Epithelial cell of proximal tubule (primary cell): ENCODE results near the gene CCDC86. TPM values are rescaled to one million over a fixed set of nuclear protein-coding genes. Genes with fewer than 3 reads are reported as not detected.

Source experiments
- DNase-seq: peaks from one replicate; pipeline ENCODE4 v3.0.0-alpha.2; 2011; ENCODE audit warnings: low read depth
- H3K4me3 ChIP-seq: 2 replicates; pipeline ENCODE4 v1.5.1; 2011; ENCODE audit warnings: low read depth, mild to moderate bottlenecking, low read length
- CTCF ChIP-seq: conservative IDR thresholded peaks from 2 replicates; pipeline ENCODE4 v1.5.1; 2012; ENCODE audit warnings: low read depth, mild to moderate bottlenecking, low read length
- total RNA-seq: library from RNA; depleted of rRNA; stranded (reverse); fragments of >200 nt; gene quantifications from 2 replicates; pipeline ENCODE4 v1.2.3, GENCODE V29; 2015

CCDC86 gene
- total RNA-seq, 1 donor from 2014 or later = 38.6 TPM

DNA sequence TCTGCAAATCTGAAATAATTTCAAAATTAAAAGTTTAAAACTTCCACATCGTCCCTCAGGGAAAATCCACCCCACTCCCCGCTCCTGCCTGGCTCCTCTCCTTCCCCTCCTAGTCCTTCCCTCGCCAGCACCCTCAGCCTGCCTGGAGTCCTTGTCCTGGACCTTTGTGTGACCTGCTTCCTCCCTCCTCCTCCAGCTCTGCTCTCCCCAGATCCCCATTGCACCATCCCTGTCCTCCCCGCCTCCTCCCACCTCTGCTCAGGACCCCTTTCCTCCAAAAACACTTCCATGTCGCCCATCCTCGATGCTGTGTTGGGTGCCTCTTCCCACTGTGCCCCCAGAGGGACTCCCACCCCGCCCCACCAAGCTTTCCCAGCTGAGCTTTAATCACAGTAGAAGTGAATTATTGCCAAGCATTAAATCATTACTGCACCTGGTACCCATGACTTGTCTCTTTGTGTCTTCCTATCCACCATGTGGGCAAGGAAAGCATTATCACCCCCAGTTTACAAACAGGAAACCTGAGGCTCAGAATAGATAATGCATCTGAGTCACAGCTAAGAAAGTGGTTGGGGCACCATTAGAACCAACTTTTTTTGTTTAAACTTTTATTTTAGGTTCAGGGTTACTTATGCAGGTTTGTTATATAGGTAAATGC is 23.1 kb downstream of the CCDC86 start:
- no peak overlapping the region for H3K4me3 ChIP-seq
- DNase-seq = no peak
- no peak for TF ChIP-seq CTCF

DNA sequence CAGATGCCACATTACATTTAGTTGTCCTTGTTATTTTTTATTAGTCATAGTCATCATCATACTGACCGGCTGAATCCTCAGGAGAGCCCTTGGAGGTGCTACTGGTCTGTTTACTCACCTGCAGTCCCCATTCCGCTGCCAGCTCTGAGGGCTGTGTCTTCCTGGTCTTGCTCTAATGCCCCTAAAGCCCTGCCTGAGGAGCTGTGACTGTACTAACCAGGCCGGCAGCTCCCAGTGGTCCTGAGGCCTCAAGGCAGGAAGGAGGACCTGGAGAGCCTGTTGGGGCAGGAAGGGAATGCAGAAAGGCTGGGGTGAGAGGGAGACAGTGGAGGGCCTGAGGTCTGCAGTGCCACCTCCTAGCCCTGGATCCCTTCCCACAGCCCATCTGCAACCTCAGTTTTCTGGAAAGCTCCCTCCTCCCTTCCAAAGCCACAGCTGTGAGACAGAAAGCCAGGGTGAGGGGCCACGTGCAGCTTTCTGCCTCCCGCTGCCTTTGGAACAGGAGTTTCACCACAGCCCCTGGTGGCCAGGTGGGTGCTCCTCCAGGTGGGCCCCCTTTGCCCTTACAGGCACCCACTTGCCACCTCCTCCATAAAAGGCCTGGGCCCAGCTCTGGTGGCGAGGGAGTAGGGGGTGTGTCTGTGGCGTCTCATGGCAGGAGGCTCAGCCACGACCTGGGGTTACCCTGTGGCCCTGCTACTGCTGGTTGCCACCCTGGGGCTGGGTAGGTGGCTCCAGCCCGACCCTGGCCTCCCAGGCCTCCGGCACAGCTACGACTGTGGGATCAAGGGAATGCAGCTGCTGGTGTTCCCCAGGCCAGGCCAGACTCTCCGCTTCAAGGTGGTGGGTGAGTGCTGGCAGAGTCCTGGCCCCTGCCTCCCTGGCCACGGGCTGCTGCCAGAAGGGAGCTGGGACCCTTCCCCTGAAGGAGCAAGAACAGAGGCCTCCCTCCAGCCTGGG is 25.3 kb downstream of the CCDC86 start, which contains the start of gene ZP1:
Gene ZP1 (plus strand): TSS at position 632 of the 960 bp plus-strand sequence. CDS start 20 bp downstream, at position 652.
- TF ChIP-seq CTCF = no peak
- no peak for DNase-seq
- no peak within 1 kb of the TSS for H3K4me3 ChIP-seq

DNA sequence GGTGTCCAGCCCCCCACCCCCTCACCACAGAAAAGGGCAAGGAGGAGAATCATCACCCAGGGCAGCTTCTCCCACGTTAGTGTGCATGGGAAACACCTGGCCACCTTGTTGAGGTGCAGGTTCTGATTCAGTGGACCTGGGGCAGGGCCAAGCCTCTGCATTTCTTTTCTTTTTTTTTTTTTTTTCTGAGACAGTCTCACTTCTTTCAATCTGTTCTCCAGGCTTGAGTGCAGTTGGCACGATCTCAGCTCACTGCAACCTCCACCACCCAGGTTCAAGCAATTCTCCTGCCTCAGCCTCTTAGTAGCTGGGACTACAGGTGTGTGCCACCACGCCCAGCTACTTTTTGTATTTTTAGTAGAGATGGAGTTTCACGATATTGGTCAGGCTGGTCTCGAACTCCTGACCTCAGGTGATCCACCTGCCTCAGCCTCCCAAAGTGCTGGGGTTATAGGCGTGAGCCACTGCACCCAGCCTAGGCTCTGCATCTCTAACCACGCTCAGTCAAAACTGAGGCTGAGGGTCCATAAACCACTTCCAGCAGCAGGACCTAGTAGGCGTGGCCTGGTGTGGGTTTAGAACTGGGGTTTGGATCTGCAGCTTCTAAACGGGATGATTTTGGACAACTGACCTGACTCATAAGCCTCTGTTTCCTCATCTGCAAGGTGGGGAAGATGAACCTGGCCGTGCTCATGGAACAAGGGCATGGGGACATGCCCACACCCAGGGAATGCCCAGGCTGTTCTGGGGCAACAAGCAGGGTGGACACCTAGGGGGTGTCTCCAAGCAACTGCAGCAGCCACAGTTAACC is 26.2 kb downstream of the CCDC86 start:
- H3K4me3 ChIP-seq = no peak overlapping the region
- DNase-seq = no peak
- TF ChIP-seq CTCF = no peak

GRCh38 chr11:60868682-60869450 is 27.0 kb downstream of the CCDC86 start:
- no peak for TF ChIP-seq CTCF
- no peak overlapping the region for H3K4me3 ChIP-seq
- DNase-seq = no peak

- no peak for TF ChIP-seq CTCF
- DNase-seq = no peak
- H3K4me3 ChIP-seq = no peak overlapping the region
These were observed 27.5 kb downstream of the CCDC86 start for GRCh38 chr11:60869451-60869825.

DNA sequence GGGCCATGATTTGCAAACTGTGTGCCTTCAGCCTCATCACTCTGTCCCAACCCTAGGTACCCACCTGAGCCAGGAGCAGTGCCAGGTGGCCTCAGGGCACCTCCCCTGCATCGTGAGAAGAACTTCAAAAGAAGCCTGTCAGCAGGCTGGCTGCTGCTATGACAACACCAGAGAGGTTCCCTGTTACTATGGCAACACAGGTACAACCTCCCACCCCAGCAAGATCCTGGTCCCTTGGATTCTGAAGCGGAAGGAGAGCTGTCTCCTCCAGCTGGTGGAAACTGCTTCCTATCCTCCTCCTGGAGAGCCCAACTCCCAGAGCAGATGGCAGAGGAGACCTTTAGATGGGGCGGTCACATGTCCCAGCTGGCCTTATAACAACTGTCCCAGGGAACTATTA is 28.4 kb downstream of the CCDC86 start:
- DNase-seq = no peak

More for the DNA sequence above, 28.4 kb downstream of the CCDC86 start:
- no peak for TF ChIP-seq CTCF
- H3K4me3 ChIP-seq = no peak overlapping the region
